Skeletal muscle satellite cell (primary cell): ENCODE measurements around the gene ITGA6.

Experiments used
- H3K27me3 ChIP-seq: 2 replicates; pipeline ENCODE4 v1.7.0; 2013; ENCODE audit warnings: low read length; ENCODE audit not compliant: control insufficient read depth, insufficient read depth
- H3K36me3 ChIP-seq: 2 replicates; pipeline ENCODE4 v1.7.0; 2013; ENCODE audit warnings: mild to moderate bottlenecking, control low read depth, low read length; ENCODE audit not compliant: insufficient read depth
- H3K4me1 ChIP-seq: 2 replicates; pipeline ENCODE4 v1.7.0; 2013; ENCODE audit warnings: low read length; ENCODE audit not compliant: control insufficient read depth, insufficient read depth
- H3K4me2 ChIP-seq: 2 replicates; pipeline ENCODE4 v1.7.0; 2013; ENCODE audit warnings: mild to moderate bottlenecking, low read length
- H3K4me3 ChIP-seq: 2 replicates; pipeline ENCODE4 v1.7.0; 2013; ENCODE audit warnings: low read length
- H3K9ac ChIP-seq: 2 replicates; pipeline ENCODE4 v1.7.0; 2013; ENCODE audit warnings: mild to moderate bottlenecking, low read depth, low read length, moderate library complexity
- H3K9me3 ChIP-seq: replicated peaks from 2 replicates; pipeline ENCODE4 v1.7.0; 2013; ENCODE audit warnings: mild to moderate bottlenecking, control low read depth, low read length

Gene ITGA6

GRCh38 chr2:172478353-172478752 lies 51.0 kb downstream of the ITGA6 start:
- Histone ChIP-seq H3K4me3 (no peak overlapping the region), H3K36me3 (no peaks in the 10 kb centered on the region)

DNA sequence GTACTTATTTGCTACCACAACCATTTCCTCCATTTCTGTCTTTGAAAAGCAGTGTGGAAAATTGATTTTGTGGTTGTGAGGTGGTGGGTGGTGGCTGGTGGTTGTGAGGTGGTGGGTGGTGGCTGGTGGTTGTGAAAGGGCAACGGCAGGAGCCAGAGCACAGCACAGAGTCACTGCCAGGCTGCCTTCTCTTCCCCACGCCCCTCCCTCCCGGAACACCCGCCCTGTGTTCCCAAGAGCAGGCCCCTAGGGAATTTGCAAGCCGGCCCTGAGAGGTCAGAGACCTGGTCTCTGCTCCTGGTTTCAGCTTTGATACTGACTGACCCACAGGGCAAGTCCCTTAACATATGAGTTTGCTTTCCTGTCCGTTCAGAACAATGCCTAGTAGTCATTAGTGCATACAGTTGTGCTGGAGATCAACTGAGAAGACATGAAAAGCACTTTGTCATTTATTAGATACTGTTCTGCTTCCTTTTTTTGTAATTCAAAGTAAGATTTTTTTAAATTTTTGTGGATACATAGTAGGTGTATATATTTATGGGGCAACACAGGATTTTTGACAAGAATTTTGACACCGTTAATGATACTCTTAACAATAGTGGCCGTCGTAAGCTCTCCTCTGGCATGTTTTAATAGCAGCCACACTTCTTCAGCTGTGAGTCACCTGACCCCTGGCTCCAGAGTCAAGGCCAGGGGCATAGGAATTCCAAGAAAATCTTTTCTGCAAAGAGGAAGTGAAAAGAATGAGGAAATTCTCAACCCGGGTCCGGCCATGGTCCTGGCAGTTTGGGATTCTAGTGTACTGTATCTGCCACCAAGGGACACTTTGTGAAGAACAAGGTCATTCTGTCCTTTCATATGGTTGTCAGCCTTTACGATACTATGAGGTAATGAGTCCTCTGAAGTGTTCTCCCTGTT lies 53.2 kb downstream of the ITGA6 start:
- Histone ChIP-seq H3K9ac (no peak overlapping the region), H3K9me3 (no peaks in the 10 kb centered on the region), H3K36me3 (no peaks in the 10 kb centered on the region), H3K4me3 (no peak overlapping the region), H3K4me2 (peak overlapping the region; percentile 12), H3K27me3 (no peaks in the 10 kb centered on the region), H3K4me1 (peaks cover 12% of the 10 kb centered on the region)

More at GRCh38 chr2:172478353-172478752, 51.0 kb downstream of the ITGA6 start:
- Histone ChIP-seq H3K9ac (no peak overlapping the region), H3K4me2 (no peak overlapping the region), H3K4me1 (peaks cover 12% of the 10 kb centered on the region), H3K27me3 (no peaks in the 10 kb centered on the region), H3K9me3 (no peaks in the 10 kb centered on the region)

- Histone ChIP-seq H3K9ac (no peak overlapping the region), H3K4me2 (no peak overlapping the region), H3K4me1 (peaks cover 12% of the 10 kb centered on the region), H3K9me3 (no peaks in the 10 kb centered on the region), H3K4me3 (no peak overlapping the region), H3K36me3 (no peaks in the 10 kb centered on the region), H3K27me3 (no peaks in the 10 kb centered on the region)
Measured at GRCh38 chr2:172481507-172482262, 54.3 kb downstream of the ITGA6 start.

DNA sequence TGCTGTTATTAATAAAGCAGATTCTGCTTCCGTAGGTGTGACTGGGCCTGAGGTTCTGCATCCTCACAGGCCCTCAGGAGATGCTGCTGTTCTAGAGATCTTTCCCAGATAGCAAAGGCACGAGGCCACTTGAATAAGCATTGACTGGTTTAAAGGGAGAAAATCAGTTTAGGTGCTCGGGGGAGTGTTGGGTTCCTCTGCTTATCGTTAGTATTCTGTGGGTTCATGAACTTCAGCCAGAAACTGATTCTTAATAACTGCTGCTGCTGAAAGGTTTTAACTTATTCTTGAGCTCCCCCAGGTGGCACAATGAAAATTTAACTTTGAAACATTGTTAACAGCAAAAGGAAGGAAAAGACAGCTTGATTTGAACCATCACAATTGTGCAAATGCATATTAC lies 56.9 kb downstream of the ITGA6 start:
- Histone ChIP-seq H3K36me3 (no peaks in the 10 kb centered on the region), H3K4me3 (no peak overlapping the region), H3K4me2 (no peak overlapping the region), H3K27me3 (no peaks in the 10 kb centered on the region), H3K9ac (no peak overlapping the region), H3K9me3 (no peaks in the 10 kb centered on the region), H3K4me1 (peaks cover 12% of the 10 kb centered on the region)

GRCh38 chr2:172484706-172485105 lies 57.3 kb downstream of the ITGA6 start:
- Histone ChIP-seq H3K4me1 (peaks cover 12% of the 10 kb centered on the region), H3K27me3 (no peaks in the 10 kb centered on the region), H3K9me3 (no peaks in the 10 kb centered on the region), H3K4me2 (no peak overlapping the region), H3K9ac (no peak overlapping the region), H3K4me3 (no peak overlapping the region), H3K36me3 (no peaks in the 10 kb centered on the region)

- Histone ChIP-seq H3K4me3 (no peak overlapping the region), H3K36me3 (no peaks in the 10 kb centered on the region), H3K4me1 (no peaks in the 10 kb centered on the region)
Measured at GRCh38 chr2:172488556-172488955, 61.2 kb downstream of the ITGA6 start.

DNA sequence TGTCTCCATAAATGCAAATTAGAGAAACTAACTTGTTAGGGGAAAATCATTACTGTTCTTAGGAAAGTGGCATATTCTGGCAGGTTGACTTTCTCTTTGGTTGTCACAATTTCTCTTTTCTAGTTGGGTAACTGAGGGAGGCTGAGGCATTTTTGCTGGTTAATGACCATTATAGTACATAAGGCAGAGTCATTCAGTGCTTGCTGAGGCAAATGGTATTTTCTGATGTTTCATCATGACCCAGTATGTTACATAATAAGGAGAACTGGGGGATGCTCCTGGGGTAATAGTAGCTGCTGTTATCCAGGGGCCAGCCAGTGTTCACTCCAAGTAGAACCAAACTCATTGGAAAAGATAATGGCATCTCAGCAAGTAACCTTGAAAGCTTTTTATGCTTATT lies 62.3 kb downstream of the ITGA6 start:
- H3K4me1 ChIP-seq = no peaks in the 10 kb centered on the region
- H3K4me2 ChIP-seq = no peak overlapping the region
- no peaks in the 10 kb centered on the region for H3K9me3 ChIP-seq
- no peak overlapping the region for H3K9ac ChIP-seq
- H3K4me3 ChIP-seq = no peak overlapping the region
- no peaks in the 10 kb centered on the region for H3K36me3 ChIP-seq
- H3K27me3 ChIP-seq = no peaks in the 10 kb centered on the region

More at GRCh38 chr2:172488556-172488955, 61.2 kb downstream of the ITGA6 start:
- Histone ChIP-seq H3K9ac (no peak overlapping the region), H3K4me2 (no peak overlapping the region), H3K9me3 (no peaks in the 10 kb centered on the region), H3K27me3 (no peaks in the 10 kb centered on the region)

DNA sequence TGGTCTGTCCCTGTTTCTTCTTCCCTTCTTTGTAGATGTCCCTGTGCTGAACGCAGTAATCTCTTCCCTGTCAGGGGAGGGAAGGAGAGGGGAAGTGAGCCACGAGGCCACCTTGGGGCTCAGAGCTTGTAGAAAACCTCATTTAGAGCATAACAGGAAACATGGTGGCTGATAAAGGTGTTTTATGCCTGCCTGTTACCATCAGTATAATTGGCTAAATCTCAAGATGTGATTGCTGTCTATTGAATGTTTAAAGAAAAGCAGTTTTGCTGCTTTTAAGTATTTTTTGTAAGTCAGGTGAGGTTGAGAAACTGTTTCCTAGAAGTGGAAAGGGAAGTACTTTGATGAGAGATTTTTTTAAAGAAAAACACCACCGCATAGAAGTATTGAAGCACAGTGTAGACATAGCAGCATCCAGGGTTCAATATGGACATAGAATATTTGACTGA lies 68.8 kb downstream of the ITGA6 start:
- Histone ChIP-seq H3K4me3 (no peak overlapping the region), H3K9ac (no peak overlapping the region), H3K9me3 (no peaks in the 10 kb centered on the region), H3K27me3 (no peaks in the 10 kb centered on the region), H3K4me1 (no peaks in the 10 kb centered on the region), H3K36me3 (no peaks in the 10 kb centered on the region), H3K4me2 (no peak overlapping the region)

GRCh38 chr2:172507199-172507598 lies 79.8 kb downstream of the ITGA6 start:
- Histone ChIP-seq H3K9me3 (peaks cover 2% of the 10 kb centered on the region), H3K4me1 (no peaks in the 10 kb centered on the region), H3K36me3 (no peaks in the 10 kb centered on the region), H3K27me3 (no peaks in the 10 kb centered on the region), H3K4me2 (no peak overlapping the region), H3K4me3 (no peak overlapping the region), H3K9ac (no peak overlapping the region)

GRCh38 chr2:172510088-172510487 lies 82.7 kb downstream of the ITGA6 start:
- Histone ChIP-seq H3K9ac (no peak overlapping the region), H3K4me2 (no peak overlapping the region), H3K4me3 (no peak overlapping the region), H3K27me3 (no peaks in the 10 kb centered on the region), H3K9me3 (peaks cover 11% of the 10 kb centered on the region), H3K4me1 (no peaks in the 10 kb centered on the region), H3K36me3 (no peaks in the 10 kb centered on the region)

GRCh38 chr2:172510548-172510947 lies 83.2 kb downstream of the ITGA6 start:
- H3K9me3 ChIP-seq = peaks cover 11% of the 10 kb centered on the region
- no peak overlapping the region for H3K9ac ChIP-seq
- no peaks in the 10 kb centered on the region for H3K4me1 ChIP-seq

More at GRCh38 chr2:172510548-172510947, 83.2 kb downstream of the ITGA6 start:
- Histone ChIP-seq H3K4me2 (no peak overlapping the region), H3K4me3 (no peak overlapping the region), H3K36me3 (no peaks in the 10 kb centered on the region), H3K27me3 (no peaks in the 10 kb centered on the region)
